NCI-H1417 (cell line): ENCODE data around the gene UAP1.

ENCODE experiments used
- DNase-seq, 3 experiments: peaks; one replicate each; lab custom pipeline; 2025; lab: John Stamatoyannopoulos, UW

UAP1 gene

DNA sequence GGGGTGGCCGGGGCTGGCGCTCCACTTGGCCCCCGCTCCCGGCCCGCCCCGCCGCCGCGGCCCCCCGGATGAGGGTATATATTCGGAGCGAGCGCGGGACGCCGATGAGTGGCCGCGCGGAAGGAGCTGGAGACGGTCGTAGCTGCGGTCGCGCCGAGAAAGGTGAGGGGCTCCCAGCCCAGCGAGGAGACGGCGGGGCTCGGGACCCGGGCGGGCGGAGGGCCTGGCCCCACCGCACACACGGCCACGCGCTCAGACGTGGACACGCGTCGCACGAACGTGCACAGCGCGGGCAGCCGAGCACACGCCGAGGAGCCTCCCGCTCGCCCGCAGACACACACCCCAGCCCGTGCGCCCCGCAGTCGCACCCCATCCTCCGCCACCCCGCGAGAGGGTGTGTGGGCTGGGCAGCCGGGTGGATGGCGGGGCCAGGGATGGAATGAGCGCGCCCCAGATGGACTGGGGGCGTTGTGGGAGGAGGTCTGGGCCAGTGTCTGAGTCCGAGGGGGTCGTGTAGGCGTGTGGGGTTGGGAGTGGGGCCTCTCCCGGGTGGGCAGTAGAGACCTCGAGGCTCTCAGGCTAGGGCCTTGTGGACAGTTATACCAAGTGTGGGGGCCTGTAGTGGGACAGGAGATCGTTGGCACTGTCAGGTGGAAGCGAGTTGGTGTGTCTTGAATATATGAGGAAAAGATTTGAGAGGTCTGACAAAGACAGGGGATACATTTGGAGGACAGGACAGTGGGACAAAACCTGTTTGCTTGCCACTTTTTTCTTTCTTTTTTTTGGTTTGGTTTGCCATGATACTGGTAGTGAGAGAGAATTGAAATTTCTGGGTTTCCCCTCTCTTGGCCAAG is at the start of gene UAP1:
Gene UAP1 (plus strand): TSS at position 107 of the 854 bp plus-strand sequence. CDS start 4,347 bp downstream, outside the sequence.
- DNase-seq = peak in 1 of 3 experiments; percentile 64

DNA sequence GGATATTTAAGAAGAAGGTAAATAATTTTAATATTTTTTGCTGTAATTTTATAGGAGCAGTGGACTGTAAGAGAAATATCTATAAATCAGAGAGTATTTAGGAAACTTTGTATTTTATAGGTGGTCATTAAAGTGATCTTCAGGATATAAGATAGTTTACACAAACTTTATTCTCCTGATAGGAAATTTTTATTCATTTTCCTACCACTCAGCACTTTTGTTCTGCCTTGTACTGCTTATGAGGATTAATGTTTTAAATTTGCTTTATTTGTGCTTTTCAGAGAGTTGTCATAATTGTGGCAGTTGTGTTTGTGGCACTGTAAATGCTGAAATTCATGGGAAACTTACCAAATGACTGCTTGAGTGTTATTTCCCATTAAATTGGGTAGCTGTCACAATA is 34.2 kb upstream of the UAP1 start:
- DNase-seq = no peak

DNA sequence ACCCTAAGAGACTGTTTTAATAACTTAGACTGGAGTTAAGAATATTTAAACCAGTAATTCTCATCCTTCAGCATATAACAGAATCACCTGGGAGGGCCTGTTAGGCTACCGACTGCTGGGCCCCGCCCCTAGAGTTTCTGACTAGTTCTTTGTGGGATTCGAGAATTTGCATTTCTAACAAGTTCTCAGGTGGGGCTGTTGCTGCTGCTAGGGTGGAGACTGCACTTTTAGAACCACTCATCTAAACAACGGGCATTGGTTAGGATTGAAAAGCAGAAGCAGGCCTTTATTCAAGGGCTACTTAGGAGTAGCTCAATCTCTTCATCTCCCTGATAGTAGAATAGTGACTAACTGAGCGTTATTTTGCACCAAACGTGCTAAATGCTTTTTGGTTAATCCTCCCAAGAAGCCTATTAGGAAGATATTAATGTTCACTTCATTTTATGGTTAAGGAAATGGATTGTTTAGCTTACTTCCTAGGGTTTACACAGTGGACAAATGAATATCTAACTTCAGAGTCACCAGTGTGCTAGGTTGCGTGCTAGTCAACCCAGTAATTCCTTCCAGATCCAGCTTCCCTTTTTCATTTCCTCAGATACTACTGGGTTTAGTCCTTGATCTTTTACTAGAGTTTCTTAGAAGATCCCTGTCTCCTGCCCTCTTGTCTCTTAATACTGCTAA is 31.1 kb upstream of the UAP1 start:
- peak in 1 of 3 experiments; percentile 26 for DNase-seq

DNA sequence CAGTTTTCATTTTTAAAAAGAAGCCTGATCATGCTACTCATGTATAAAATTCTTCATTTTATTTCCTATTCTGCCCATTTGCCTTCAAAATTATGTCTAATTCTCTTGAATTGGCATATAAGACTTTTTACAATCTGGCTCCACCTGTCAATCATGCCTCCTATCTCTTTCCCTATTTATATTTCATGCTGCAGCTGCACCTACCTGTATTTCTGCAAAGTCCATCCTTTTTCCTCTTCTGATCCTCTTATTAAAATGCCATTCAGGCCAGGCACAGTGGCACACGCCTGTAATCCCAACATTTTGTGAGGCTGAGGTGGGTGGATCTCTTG is 30.6 kb upstream of the UAP1 start:
- no peak for DNase-seq

DNA sequence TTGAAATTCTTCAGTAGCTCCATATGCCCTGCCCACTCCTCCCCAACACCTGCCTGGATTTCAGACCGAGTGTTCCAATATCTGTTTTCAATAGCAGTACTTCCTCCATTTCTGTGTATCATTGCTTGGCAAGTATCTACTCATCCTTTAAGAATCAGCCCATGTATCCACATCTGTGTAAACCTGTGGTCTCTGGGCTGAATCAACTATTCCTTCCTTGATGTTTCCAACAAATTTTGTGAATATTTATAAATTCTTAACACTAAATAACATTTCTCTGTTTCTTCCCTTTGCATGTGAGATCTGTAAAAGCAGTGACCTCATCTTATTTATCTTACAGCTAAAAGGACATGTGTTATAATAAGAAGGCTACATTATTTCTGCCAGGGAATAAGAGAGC is 26.0 kb upstream of the UAP1 start:
- DNase-seq = no peak

DNA sequence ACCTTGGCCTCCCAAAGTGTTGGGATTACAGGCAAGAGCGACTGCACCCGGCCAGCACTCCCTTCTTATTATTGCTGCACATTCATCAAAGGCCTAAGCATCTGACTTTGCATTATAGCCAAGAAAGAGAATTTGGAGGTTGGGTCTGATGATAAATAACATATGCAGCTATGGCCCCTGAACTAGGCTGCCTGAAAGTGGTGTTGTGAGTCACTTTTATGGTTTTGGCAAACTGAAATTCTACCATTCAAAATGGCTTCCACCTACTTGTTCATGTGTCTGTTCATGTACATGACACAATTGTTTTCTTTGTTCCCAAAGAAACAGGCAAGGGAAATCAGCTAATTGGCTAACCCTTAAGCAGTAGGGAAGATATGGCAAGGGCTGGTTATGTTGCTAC is 25.0 kb upstream of the UAP1 start:
- DNase-seq = no peak

DNA sequence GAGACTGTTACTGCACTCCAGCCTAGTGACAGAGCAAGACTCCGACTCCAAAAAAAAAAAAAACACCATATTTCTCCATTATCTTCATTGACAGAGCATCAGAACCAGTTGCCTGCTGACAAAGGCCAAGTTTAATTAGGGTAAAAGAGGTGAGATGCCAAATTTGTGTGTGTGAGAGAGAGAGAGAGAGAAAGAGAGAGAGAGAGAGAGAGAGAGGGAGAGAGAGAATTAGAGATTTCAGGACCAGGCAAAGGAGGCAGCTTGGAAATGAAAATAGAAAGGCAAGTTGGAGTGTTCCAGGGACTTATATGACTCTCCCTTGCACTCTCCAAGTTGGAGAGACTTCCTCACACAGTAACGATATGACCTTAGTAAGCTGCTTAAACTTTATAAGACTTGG is 24.3 kb upstream of the UAP1 start:
- no peak for DNase-seq

DNA sequence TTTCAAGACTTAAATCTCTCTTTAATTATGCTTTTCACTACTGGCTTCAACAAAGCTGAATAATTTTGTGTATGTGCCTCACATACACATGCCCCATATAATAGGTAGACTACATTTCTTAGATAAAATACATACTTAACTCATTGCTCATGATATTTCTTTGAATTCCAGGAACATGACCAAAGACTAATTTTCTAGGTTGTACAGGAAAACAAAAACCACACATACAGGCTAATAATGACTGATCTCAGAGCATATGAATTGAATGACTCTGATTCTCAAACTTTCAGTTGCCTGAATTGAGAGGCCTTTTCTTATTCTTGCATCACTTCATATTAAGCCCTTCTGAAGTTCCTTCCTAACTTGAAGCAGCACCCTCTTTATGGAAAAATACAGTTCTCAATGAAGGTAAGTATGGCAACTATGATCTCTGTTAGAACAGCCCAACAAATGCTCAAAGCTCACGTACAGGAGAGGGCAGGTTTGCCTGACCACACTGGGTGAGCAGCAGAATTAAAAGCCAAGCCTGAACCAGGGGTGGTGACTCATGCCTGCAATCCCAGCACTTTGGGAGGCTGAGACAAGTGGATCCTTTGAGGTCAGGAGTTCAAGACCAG is 22.6 kb upstream of the UAP1 start:
- DNase-seq = no peak

DNA sequence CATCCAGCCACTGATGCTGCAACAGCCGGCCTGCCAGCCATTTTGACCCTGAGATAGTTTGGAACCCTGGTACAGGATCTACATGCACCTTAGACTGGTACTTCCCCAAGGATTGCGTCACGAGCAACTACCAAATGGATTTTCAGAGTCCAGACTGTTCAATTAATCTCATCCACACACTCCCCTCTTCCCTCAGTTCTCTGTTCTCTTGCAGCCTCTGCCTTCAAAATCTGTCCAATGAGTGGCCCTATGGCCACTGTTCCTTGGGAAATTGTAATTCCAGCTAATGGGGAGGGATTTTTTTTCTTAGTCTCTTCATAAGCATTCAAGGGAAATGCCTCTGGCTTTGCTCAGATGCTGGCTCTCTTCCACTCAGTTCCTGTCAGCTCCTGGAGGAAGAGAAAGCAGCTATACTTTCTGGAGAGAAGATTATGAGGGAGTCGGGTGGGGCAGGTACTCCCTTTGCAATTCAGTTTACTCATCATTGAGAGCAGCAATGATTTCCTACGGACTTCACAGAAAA is 19.8 kb upstream of the UAP1 start:
- no peak for DNase-seq

DNA sequence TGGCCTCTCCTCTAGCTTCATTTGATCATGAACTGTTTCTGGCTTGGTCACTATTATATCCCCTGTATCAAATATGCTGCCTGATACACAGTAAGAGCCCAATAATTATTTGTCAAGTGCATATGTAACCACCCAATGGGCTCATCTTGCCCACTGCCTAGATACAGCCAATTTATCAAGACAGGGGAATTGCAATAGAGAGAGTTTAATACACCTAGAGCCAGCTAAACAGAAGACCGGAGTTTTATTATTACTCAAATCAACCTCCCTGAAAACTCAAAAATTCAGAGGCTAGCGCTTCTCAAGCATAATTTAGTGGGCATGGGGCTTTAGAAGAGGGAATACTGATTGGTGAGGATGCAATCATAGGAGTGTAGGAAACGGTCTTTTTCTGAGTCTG is 18.3 kb upstream of the UAP1 start:
- DNase-seq = no peak

DNA sequence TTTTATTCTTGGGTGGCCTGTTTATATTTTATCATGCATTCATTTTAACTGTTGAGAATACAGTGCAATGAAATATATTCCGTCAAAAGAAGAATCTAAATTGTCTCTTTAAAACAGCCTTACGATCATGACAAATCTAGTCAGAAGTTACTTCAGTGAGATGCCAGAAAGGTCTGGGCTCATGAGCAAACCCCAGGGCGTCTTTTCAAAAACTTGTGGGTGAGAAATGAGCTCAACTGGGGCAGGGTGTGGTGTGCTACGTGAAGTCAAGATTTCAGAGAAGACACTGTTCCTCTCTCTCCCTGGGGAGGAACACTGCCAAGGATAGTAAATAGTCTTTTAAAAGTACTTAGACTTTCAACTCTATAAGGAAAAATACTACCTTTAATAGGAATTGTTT is 13.4 kb upstream of the UAP1 start:
- DNase-seq = no peak

DNA sequence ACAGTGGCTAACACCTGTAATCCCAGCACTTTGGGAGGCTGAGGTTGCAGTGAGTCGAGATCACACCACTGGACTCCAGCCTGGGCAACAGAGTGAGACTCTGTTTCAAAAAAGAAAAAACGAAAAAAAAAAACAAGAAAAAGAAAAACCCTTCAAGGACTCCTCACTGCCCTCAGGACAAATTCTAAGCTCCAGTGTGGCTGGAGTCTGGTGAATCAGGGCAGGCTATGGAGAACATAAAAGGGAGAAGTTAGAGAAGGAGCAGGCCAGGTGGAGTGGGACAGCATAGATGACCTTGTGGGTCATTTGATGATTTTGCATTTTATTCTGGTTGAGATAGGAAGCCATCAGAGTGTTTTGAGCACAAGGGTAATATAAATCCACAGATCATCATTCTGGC is 12.5 kb upstream of the UAP1 start:
- DNase-seq = no peak

DNA sequence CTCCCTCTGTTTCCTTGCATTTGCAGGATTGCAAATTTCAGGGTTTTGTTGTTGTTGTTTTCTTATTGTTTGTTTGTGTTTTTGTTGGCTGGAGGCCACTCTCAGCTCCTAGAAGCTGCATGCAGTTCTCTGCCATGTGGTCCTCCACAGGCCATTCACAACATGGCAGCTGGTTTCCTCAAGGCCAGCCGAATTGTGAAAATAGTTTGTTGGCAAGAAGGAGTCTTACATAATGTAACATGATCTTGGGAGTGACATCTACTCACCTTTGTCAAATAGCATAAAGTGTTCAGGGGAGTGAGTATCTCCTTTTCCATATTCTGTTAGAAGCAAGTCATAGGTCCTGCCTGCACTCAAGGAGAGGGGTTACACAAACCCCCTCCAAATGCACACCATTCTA is 10.6 kb upstream of the UAP1 start:
- no peak for DNase-seq

DNA sequence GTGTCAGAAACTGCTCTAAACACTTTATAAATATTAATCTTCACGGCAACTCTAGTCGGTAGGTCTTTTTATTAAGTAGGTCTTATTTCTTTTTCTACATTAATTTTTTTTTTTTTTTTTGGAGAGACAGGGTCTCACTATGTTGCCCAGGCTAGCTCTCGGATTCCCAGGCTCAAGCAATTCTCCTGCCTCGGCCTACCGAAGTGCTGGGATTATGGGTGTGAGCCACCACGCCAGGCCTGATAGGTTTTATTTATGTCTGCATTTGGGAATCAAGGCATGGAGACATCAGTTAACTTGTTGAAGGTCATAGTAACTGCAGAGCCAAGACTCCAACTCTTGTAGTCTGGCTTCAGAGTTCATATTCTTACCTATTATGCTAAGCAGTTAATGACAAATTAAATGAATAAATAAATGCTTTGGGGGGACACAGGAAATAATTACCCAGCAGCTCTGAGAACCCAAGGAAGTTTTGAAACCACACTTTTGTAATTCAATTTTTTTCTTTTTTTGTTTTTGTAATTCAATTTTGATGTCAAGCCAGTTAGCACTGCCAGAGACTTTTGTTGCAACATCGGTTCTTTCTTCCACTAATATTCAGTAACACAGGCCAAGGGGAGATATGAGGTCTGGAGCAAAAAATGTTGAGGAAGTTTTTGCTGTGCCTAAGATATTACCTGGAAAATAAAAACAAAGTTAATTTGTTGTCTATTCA is 9.4 kb upstream of the UAP1 start:
- no peak for DNase-seq

DNA sequence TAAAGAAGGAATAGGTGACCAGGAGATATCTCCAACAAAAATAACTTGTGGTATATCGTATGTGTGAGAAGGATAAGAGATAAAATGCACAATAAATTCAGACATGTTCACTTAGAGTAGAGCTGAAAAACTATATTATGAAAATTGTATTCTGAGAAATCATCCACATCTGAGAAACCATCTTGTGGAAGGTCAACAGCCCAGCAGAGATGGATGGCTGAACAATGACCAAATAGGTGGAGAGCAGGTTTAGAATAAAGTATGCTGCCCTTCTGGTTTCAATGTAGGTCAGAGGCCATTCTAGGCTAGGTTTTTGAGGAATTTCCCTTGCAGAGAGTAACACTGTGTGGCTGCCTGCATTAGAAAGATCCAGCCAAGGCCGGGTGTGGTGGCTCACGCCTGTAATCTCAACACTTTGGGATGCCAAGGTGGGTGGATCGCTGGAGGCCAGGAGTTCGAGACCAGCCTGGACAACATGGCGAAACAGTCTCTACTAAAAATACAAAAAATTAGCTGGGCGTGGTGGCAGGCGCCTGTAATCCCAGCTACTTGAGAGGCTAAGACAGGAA is 8.8 kb upstream of the UAP1 start:
- no peak for DNase-seq

DNA sequence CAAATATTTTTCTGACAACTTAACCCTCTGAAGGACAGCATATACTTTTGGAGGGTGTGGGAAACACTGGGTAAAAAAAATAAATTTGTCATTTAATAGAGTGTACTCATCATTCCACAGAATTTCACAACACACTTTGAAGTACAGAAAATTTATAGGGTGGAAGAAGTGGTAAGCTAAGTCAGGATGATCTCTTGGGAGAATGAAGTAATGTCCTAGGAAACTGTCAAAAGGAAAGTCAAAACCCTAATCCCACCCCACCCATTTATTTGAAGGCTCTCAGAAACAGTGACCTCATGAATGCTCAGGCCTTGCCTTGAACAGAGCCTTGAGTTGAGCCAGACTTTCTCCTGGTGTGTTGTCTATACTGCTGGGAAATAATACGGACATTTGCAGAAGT is 7.3 kb upstream of the UAP1 start:
- no peak for DNase-seq

DNA sequence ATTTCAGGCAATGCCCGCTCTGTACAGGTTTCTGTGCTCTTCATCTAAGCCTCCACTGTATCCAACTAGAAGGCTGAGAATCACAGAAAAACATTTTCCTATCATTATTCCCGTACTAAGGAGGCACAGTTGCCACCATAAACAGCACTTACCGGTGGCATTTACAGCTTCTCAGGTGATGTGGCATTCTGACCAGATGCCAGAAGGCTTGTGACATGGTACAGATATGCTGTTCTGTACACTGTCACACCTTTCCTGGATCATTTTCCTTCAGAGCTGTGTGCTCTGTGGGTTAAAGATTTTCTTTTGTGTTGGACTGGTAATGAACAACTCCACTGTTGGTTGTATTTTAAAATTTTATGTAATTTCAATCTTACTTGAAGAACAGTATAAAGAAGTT is 4.0 kb upstream of the UAP1 start:
- DNase-seq = no peak

DNA sequence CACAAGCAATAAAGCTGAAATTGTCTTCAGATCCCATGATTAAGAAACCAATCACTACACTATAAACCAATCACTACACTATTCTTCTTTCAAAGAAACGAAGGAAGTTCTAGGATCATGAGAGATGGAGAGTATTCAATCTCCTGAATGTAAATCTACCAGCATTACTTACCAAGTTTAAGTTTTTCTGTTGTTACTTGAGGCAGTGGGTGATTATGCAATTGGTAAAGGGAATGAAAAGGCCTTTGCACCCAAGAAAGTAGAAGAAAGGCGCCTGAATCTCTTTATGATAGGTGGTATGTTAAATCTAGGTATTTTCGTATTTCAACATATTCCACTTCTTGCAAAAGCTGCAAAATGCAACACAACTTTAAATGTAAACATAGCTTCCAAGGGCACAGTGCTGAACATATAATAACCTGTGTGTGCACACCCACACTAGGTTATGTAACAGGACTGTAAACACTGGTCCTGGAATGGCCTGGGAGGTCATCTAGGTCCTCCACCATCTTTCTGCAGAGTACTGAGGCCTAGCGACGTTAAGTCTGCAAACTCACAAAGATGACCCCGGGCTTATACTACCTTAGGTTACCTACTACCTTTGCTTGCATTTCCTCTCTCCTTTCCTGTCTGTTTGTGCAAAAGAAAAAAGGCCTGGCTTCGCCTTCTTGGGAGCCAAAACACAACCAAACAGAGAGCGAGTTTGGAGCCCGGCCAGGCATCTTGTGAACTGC is 1.1 kb upstream of the UAP1 start:
- DNase-seq = peak in 2 of 3 experiments; percentile 43 to 64

DNA sequence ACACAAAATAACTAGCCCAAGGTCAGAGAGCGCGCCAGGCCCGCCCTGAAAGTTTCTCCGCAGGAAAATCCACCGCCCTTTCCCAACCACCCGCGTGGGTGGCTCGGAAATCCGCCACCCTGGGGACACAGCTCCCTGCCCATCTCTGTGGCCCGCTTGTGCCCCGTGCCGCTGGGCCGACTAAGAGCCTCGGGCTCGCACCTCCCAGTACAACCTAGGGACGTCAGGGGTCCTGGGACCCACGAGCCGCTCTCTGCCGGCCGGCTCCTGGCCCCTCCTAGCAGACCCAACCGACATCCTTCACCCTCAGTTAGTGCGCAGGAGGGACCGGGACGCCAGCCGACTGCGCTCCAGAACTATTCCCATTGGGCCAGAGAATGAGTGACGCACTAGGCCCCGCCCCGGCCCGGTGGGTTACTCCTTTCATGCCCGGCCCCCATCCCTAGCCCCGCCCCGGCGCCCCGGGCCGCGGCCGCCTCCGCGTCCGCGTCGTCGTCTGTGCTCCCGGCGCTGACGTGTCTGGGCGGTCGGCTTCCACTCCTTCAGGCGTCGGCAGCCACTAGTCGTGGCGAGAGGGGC is 396 bp upstream of the UAP1 start:
- peak; percentile 97 to 100 (median 97) for DNase-seq

DNA sequence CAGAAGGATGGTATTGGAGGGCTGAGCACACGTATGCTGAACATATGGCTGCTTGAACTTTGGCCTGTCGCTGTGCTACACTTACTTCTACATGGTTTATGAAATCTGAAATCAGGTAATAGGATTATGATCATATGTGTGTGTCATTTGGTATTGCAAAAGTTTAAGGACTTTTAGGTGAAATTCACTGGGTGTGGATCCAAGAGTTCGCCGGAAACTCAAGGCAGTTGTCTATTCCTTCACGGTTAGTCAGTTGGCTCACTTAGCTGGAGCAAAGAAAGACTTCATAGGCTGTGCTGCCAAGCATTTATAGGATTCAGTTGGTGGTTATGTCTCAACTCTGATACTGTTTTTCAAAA is 927 bp downstream of the UAP1 start:
- DNase-seq = no peak

DNA sequence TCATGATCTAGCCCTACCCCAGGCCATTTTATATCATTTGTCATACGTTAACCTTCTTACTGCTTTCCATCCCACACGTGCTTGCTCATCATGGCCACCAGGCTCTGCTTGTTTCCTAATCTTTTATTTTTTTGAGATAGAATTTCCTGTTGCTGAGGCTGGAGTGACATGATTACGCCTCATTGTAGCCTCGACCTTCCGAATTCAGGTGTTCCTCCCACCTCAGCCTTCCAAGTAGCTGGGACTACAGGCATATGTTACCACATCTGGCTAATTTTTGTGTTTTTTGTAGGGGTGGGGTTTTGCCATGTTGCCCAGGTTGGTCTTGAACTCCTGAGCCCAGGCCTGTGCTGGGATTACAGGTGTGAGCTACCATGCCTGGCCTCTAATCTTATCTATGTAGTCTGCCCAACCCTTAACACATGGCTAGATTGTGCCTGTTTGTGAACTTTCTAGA is 3.3 kb downstream of the UAP1 start:
- DNase-seq = no peak
